K562 (cell line): ENCODE data around the gene LUC7L3. TPM values are rescaled to one million over a fixed set of nuclear protein-coding genes. Genes with fewer than 3 reads are reported as not detected.
A peak's percentile ranks its signal among the peaks of the same experiment; 100 is the strongest.

Experiments used
- ATAC-seq: fragments of 200-7000 bp; cut with Tn5 transposase; 3 replicates; pipeline ENCODE4 v1.9.1; 2020; ENCODE audit warnings: moderate library complexity
- BruUV-seq: library from RNA; stranded (reverse); fragments of 400-500 nt; replicated peaks from 2 replicates; lab custom pipeline; 2021; lab: Mats Ljungman, UMichigan
- CTCF ChIA-PET: fragments of 300-600 bp; formaldehyde crosslinking; extraction: SDS; loops from one replicate; lab custom pipeline; 2021; ENCODE audit warnings: low intra/inter-chr PET ratio; lab: Yijun Ruan, JAX
- POLR2A ChIA-PET: fragments of 300-600, 350-650 bp; sonication (Branson Sonifier 250); formaldehyde crosslinking; extraction: SDS; loops from one replicate; lab custom pipeline; 2021; ENCODE audit warnings: antibody characterized with exemption, inconsistent platforms; lab: Yijun Ruan, JAX
- DNase-seq, 4 experiments: peaks; one replicate each; pipeline versions ENCODE4 v3.0.0 to v3.0.0-alpha.2; 2011 to 2018; ENCODE audit warnings: low spot score in 3 of 4, mixed read lengths in 3 of 4; ENCODE audit errors: extremely low read depth in 1 of 4
- FAIRE-seq: peaks from 2 replicates; lab custom pipeline; 2011; peaks lifted over from hg19 to GRCh38; lab: Jason Lieb, UNC
- H2AFZ ChIP-seq: 2 replicates; pipeline ENCODE4 v1.6.0; 2011; ENCODE audit warnings: low read depth, low read length, control low read depth, inconsistent platforms
- H3K27ac ChIP-seq: fragments of 200-600 bp; 3 replicates; pipeline ENCODE4 v1.8.0; 2011; ENCODE audit warnings: low read depth, mild to moderate bottlenecking, control low read depth, inconsistent platforms, low read length, moderate library complexity, mixed read lengths; ENCODE audit errors: extremely low read depth
- H3K27me3 ChIP-seq, 2 experiments: fragments of 300-600 bp in 1 of 2; 2 replicates in 1 of 2; 3 replicates in 1 of 2; pipeline versions ENCODE4 v1.6.0 to v1.8.0; 2011; ENCODE audit warnings: inconsistent platforms in 2 of 2, low read length in 2 of 2, mild to moderate bottlenecking in 1 of 2, mixed read lengths in 1 of 2, moderate library complexity in 1 of 2; ENCODE audit not compliant: control insufficient read depth in 2 of 2, insufficient read depth in 2 of 2
- H3K36me3 ChIP-seq: fragments of 300-600 bp; 3 replicates; pipeline ENCODE4 v1.8.0; 2011; ENCODE audit warnings: mild to moderate bottlenecking, low read length, inconsistent platforms; ENCODE audit not compliant: control insufficient read depth, insufficient read depth
- H3K4me1 ChIP-seq, 2 experiments: fragments of 200-600 bp in 1 of 2; replicated peaks in 1 of 2; 2 replicates in 1 of 2; 3 replicates in 1 of 2; pipeline versions ENCODE4 v1.5.1 to v1.8.0; 2011; ENCODE audit warnings: inconsistent platforms in 2 of 2, low read length in 2 of 2, mild to moderate bottlenecking in 1 of 2, mixed read lengths in 1 of 2, moderate library complexity in 1 of 2; ENCODE audit not compliant: control insufficient read depth in 2 of 2, insufficient read depth in 2 of 2
- H3K4me2 ChIP-seq: 2 replicates; pipeline ENCODE4 v1.6.1; 2011; ENCODE audit warnings: low read length, control low read depth, inconsistent platforms, mixed read lengths; ENCODE audit not compliant: insufficient read depth
- H3K4me3 ChIP-seq: fragments of 200-600 bp; sonication (generic), shearing (Covaris generic); 2 replicates; pipeline ENCODE4 v1.5.1; 2016; ENCODE audit warnings: control low read depth, inconsistent platforms
- H3K79me2 ChIP-seq: fragments of 200-600 bp; 3 replicates; pipeline ENCODE4 v1.8.0; 2011; ENCODE audit warnings: low read length, inconsistent platforms; ENCODE audit not compliant: control insufficient read depth, insufficient read depth
- H3K9ac ChIP-seq, 2 experiments: 2 replicates each; pipeline versions ENCODE4 v1.6.0 to v1.6.1; 2011; ENCODE audit warnings: low read depth in 2 of 2, low read length in 2 of 2, control low read depth in 1 of 2, inconsistent platforms in 1 of 2, mild to moderate bottlenecking in 1 of 2, mixed read lengths in 1 of 2; ENCODE audit not compliant: insufficient read depth in 1 of 2
- H3K9me1 ChIP-seq: one replicate; pipeline ENCODE4 v1.6.0; 2011; ENCODE audit warnings: inconsistent platforms, mild to moderate bottlenecking, low read length, moderate library complexity; ENCODE audit not compliant: control insufficient read depth, insufficient read depth
- H3K9me3 ChIP-seq: replicated peaks from 2 replicates; pipeline ENCODE4 v1.5.1; 2011; ENCODE audit warnings: low read depth, low read length, inconsistent platforms; ENCODE audit not compliant: control insufficient read depth, insufficient read depth
- H4K20me1 ChIP-seq: replicated peaks from 2 replicates; pipeline ENCODE4 v1.6.1; 2011; ENCODE audit warnings: low read length, inconsistent platforms, mixed read lengths; ENCODE audit not compliant: control insufficient read depth, insufficient read depth
- CCNT2 ChIP-seq: IDR thresholded peaks from 2 replicates; pipeline ENCODE4 v1.6.1; 2011; ENCODE audit warnings: borderline replicate concordance, low read depth, mild to moderate bottlenecking, moderate library complexity, mixed read lengths, low read length; ENCODE audit not compliant: insufficient read length; ENCODE audit errors: extremely low read depth
- FOXK2 ChIP-seq, 2 experiments: fragments of 450-650 bp; IDR thresholded peaks in 1 of 2; conservative IDR thresholded peaks in 1 of 2; 2 replicates each; pipeline ENCODE4 v1.6.1; 2016; ENCODE audit warnings: low read depth in 2 of 2, mild to moderate bottlenecking in 1 of 2
- GATA2 ChIP-seq: sonication (generic); formaldehyde crosslinking; IDR thresholded peaks from 2 replicates; pipeline ENCODE4 v1.4.0; 2020; ENCODE audit warnings: mild to moderate bottlenecking, missing genetic modification reagents
- HSF4 ChIP-seq: fragments of 250-450 bp; sonication (Bioruptor Pico); IDR thresholded peaks from 2 replicates; pipeline ENCODE4 v2.1.2; 2022; ENCODE audit warnings: mild to moderate bottlenecking, moderate library complexity, borderline replicate concordance
- MTA1 ChIP-seq: fragments of 450-650 bp; IDR thresholded peaks from 2 replicates; pipeline ENCODE4 v1.6.1; 2017; ENCODE audit warnings: borderline replicate concordance
- RBM39 ChIP-seq: fragments of 200-400 bp; formaldehyde crosslinking; optimal IDR thresholded peaks from 2 replicates; pipeline ENCODE3; 2018; ENCODE audit warnings: low read depth, low read length
- XRCC3 ChIP-seq: fragments of 450-650 bp; IDR thresholded peaks from 2 replicates; pipeline ENCODE4 v1.6.1; 2017; ENCODE audit warnings: mild to moderate bottlenecking, moderate library complexity
- ZNF124 ChIP-seq: sonication (generic); formaldehyde crosslinking; IDR thresholded peaks from 2 replicates; pipeline ENCODE4 v1.8.1; 2022; ENCODE audit warnings: missing genetic modification reagents
- ZNF224 ChIP-seq: sonication (generic); formaldehyde crosslinking; IDR thresholded peaks from 2 replicates; pipeline ENCODE4 v1.8.0; 2022; ENCODE audit warnings: mild to moderate bottlenecking, missing genetic modification reagents
- WGBS: fragments of 100-300 bp; shearing (Covaris generic); methylation state at CpG from one replicate; pipeline ENCODE4 v1.1.6; 2016; ENCODE audit warnings: low coverage, mixed read lengths; ENCODE audit not compliant: insufficient coverage; ENCODE audit errors: missing lambda C conversion rate; 5-methylcytosine and 5-hydroxymethylcytosine counted together
- in situ Hi-C: fragments of 300-500 bp; cut with MboI; formaldehyde crosslinking; loops from 4 replicates; pipeline ENCODE4 v1.15.0; 2018; ENCODE audit warnings: inconsistent platforms, mixed read lengths
- intact Hi-C: fragments of 100-400 bp; cut with micrococcal nuclease; formaldehyde crosslinking; loops from 2 replicates; pipeline ENCODE4 v1.14.2; 2022
- polyA plus RNA-seq, 8 experiments: library from polyadenylated mRNA; depleted of rRNA in 4 of 8; stranded (reverse) in 5 of 8; unstranded in 3 of 8; fragments of >200 nt; fragmentation: Nextera tagmentation in 2 of 8; fragmentation: Illumina TruSeq in 1 of 8; extraction: Ambion mirVana in 2 of 8; extraction: Trizol in 1 of 8; gene quantifications; 2 replicates each; pipeline versions ENCODE4 v1.2.1 to v1.2.3, GENCODE V29; 2011 to 2014; ENCODE audit warnings: inconsistent platforms in 1 of 8, missing spikeins in 1 of 8
- total RNA-seq, 7 experiments: library from RNA; depleted of rRNA in 6 of 7; stranded (reverse); fragments of >200 nt in 6 of 7; fragmentation: Illumina TruSeq in 2 of 7; extraction: Trizol in 2 of 7; gene quantifications; 2 replicates each; pipeline versions ENCODE4 v1.2.1 to v1.2.3, GENCODE V29; 2011 to 2021; ENCODE audit warnings: low replicate concordance in 1 of 7
- TF ChIP-seq, protein P1 (sequence below): fragments of 200-800 bp; sonication (Bioruptor generic); IDR thresholded peaks from 2 replicates; pipeline ENCODE4 v1.6.1; 2016; ENCODE audit warnings: missing genetic modification characterization, missing compliant biosample characterization
- TF ChIP-seq, protein P2 (sequence below): sonication (generic); formaldehyde crosslinking; IDR thresholded peaks from 2 replicates; pipeline ENCODE4 v1.8.0; 2022; ENCODE audit warnings: missing genetic modification reagents, mild to moderate bottlenecking, moderate library complexity, borderline replicate concordance
- TF ChIP-seq, protein P3 (sequence below): fragments of 250-450 bp; sonication (Bioruptor Pico); IDR thresholded peaks from 2 replicates; pipeline ENCODE4 v1.8.0; 2021; ENCODE audit warnings: borderline replicate concordance, mild to moderate bottlenecking, moderate library complexity; ENCODE audit not compliant: poor library complexity, severe bottlenecking

Gene LUC7L3
- total and polyA plus RNA-seq, 9 of the 15 experiments (the other 6 are each of a cell fraction or from before 2014, with no cell fraction given): 80.8 to 284 (median 127) TPM

DNA sequence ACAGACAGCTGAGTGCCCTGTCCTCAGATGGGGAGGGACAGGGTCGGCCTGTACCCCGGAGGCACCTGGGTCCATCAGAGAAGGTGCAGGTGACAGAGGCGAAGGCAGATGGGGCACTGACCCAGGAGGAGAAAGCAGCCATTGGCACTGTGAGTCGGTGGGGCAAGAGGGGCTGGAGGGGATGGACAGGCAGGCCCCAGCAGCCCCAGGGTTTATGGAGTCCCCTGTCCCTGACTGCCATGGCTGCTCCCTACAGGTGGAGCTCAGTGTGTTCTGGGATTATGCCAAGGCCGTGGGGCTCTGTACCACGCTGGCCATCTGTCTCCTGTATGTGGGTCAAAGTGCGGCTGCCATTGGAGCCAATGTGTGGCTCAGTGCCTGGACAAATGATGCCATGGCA, 43.8 kb upstream of the LUC7L3 start:
- no peak overlapping the region for H3K27ac ChIP-seq
- ChIA-PET POLR2A (interaction anchor here (0.8 to 1.0 kb wide), 2 partner anchors 9 to 20 kb away, joined by 3 read pairs; no protein-coding TSS in a partner anchor), CTCF (no interaction called here)
- H3K4me2 ChIP-seq: no peak overlapping the region
- no peak for TF ChIP-seq CCNT2
- no peak for TF ChIP-seq GATA2 (CRISPR knock-in tag)
- TF ChIP-seq, protein P1, sequence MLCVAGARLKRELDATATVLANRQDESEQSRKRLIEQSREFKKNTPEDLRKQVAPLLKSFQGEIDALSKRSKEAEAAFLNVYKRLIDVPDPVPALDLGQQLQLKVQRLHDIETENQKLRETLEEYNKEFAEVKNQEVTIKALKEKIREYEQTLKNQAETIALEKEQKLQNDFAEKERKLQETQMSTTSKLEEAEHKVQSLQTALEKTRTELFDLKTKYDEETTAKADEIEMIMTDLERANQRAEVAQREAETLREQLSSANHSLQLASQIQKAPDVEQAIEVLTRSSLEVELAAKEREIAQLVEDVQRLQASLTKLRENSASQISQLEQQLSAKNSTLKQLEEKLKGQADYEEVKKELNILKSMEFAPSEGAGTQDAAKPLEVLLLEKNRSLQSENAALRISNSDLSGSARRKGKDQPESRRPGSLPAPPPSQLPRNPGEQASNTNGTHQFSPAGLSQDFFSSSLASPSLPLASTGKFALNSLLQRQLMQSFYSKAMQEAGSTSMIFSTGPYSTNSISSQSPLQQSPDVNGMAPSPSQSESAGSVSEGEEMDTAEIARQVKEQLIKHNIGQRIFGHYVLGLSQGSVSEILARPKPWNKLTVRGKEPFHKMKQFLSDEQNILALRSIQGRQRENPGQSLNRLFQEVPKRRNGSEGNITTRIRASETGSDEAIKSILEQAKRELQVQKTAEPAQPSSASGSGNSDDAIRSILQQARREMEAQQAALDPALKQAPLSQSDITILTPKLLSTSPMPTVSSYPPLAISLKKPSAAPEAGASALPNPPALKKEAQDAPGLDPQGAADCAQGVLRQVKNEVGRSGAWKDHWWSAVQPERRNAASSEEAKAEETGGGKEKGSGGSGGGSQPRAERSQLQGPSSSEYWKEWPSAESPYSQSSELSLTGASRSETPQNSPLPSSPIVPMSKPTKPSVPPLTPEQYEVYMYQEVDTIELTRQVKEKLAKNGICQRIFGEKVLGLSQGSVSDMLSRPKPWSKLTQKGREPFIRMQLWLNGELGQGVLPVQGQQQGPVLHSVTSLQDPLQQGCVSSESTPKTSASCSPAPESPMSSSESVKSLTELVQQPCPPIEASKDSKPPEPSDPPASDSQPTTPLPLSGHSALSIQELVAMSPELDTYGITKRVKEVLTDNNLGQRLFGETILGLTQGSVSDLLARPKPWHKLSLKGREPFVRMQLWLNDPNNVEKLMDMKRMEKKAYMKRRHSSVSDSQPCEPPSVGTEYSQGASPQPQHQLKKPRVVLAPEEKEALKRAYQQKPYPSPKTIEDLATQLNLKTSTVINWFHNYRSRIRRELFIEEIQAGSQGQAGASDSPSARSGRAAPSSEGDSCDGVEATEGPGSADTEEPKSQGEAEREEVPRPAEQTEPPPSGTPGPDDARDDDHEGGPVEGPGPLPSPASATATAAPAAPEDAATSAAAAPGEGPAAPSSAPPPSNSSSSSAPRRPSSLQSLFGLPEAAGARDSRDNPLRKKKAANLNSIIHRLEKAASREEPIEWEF (CRISPR knock-in tag): no peak
- TF ChIP-seq ZNF124: no peak
- no peak for TF ChIP-seq RBM39
- TF ChIP-seq, protein P2, sequence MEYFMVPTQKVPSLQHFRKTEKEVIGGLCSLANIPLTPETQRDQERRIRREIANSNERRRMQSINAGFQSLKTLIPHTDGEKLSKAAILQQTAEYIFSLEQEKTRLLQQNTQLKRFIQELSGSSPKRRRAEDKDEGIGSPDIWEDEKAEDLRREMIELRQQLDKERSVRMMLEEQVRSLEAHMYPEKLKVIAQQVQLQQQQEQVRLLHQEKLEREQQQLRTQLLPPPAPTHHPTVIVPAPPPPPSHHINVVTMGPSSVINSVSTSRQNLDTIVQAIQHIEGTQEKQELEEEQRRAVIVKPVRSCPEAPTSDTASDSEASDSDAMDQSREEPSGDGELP (CRISPR knock-in tag): no peak
- TF ChIP-seq MTA1: no peak
- TF ChIP-seq XRCC3: no peak
- TF ChIP-seq, protein P3, sequence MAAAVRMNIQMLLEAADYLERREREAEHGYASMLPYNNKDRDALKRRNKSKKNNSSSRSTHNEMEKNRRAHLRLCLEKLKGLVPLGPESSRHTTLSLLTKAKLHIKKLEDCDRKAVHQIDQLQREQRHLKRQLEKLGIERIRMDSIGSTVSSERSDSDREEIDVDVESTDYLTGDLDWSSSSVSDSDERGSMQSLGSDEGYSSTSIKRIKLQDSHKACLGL (CRISPR knock-in tag): no peak
- TF ChIP-seq FOXK2 (conservative IDR thresholded peaks at IDR 0.05 in 1 of 2, IDR thresholded peaks at IDR 0.05 in 1 of 2; ENCODE audit: low read depth in 2 of 2): no peak
- no peak for TF ChIP-seq ZNF224 (CRISPR knock-in tag)
- no peak for TF ChIP-seq HSF4 (CRISPR knock-in tag)
- H3K27me3 ChIP-seq: peaks cover 5 to 59% of the 10 kb centered on the region in 2 experiments; a peak in 4 of 5 replicates
- DNase-seq: no peak
- H2AFZ ChIP-seq: no peak overlapping the region
- H3K9me1 ChIP-seq: no peaks in the 10 kb centered on the region
- ATAC-seq: no peak
- no peaks in the 10 kb centered on the region for H3K9me3 ChIP-seq
- no TSS peak for BruUV-seq
- H3K36me3 ChIP-seq: no peaks in the 10 kb centered on the region
- intact Hi-C loops: no loop called here
- H3K79me2 ChIP-seq: no peaks in the 10 kb centered on the region
- peak overlapping the region in 1 of 2 experiments; percentile 58; a peak in 1 of 4 replicates for H3K9ac ChIP-seq
- in situ Hi-C loops: loop anchor here (5.0 kb wide), 1 partner anchor 188 kb away; no protein-coding TSS in a partner anchor
- H3K4me3 ChIP-seq: no peak overlapping the region
- no peaks in the 10 kb centered on the region for H4K20me1 ChIP-seq
- H3K4me1 ChIP-seq: peaks cover 0 to 16% of the 10 kb centered on the region in 2 experiments; a peak in 3 of 5 replicates
- 13% methylated on average over 7 of the region's 7 CpGs for WGBS
- FAIRE-seq: no peak
